ENCODE results near the gene CAPS. TPM values are rescaled to one million over a fixed set of nuclear protein-coding genes. Genes with fewer than 3 reads are reported as not detected.
"Not testable (repeated sequence)": the region's sequence is repeated elsewhere in the genome, so short reads cannot be mapped to it uniquely, and the experiment has no call there.

Gene CAPS
- total and polyA plus RNA-seq, 2 experiments from 2014 or later: 15.5 to 17.8 TPM

GRCh38 chr19:5958851-5959122 lies 44.7 kb downstream of the CAPS start:
- Histone ChIP-seq H3K79me2 (peaks cover 91% of the 10 kb centered on the region), H3K9me3 (ENCODE audit: low read depth) (no peaks in the 10 kb centered on the region), H3K27me3 (no peaks in the 10 kb centered on the region), H3K4me1 (ENCODE audit: insufficient read depth) (peaks cover 90% of the 10 kb centered on the region), H3K4me3 (no peak overlapping the region), H4K20me1 (ENCODE audit: insufficient read depth, poor library complexity, severe bottlenecking) (peaks cover 66% of the 10 kb centered on the region), H3K9me2 (replicated peaks; ENCODE audit: insufficient read depth) (no peaks in the 10 kb centered on the region), H3K36me3 (replicated peaks; ENCODE audit: insufficient read depth, low read depth) (no peaks in the 10 kb centered on the region), H3K27ac (peak overlapping the region; percentile 82), H3K4me2 (peak overlapping the region; percentile 56), H2AFZ (no peak overlapping the region)
- DNase-seq (ENCODE audit: low spot score): no peak
- 94% methylated on average over 10 of the region's 10 CpGs for WGBS (ENCODE audit: low lambda C conversion rate, missing lambda C conversion rate)
- no peak for TF ChIP-seq EZH2 (IDR thresholded peaks at IDR 0.05; ENCODE audit: borderline replicate concordance)
- TF ChIP-seq CTCF (IDR thresholded peaks at IDR 0.05; ENCODE audit: poor library complexity): no peak
- no peak for TF ChIP-seq EZH2phosphoT487 (IDR thresholded peaks at IDR 0.05; ENCODE audit: low read depth, severe bottlenecking, unreplicated experiment)

GRCh38 chr19:5959260-5960004 lies 45.4 kb downstream of the CAPS start:
- Histone ChIP-seq H3K4me2 (no peak overlapping the region), H3K79me2 (peaks cover 92% of the 10 kb centered on the region), H3K9me2 (replicated peaks; ENCODE audit: insufficient read depth) (no peaks in the 10 kb centered on the region), H3K27ac (peak overlapping the region; percentile 93), H3K27me3 (no peaks in the 10 kb centered on the region), H3K36me3 (replicated peaks; ENCODE audit: insufficient read depth, low read depth) (no peaks in the 10 kb centered on the region), H3K4me1 (ENCODE audit: insufficient read depth) (peaks cover 83% of the 10 kb centered on the region), H2AFZ (no peak overlapping the region), H4K20me1 (ENCODE audit: insufficient read depth, poor library complexity, severe bottlenecking) (peaks cover 67% of the 10 kb centered on the region), H3K9me3 (ENCODE audit: low read depth) (no peaks in the 10 kb centered on the region), H3K4me3 (no peak overlapping the region)
- 96% methylated on average over 14 of the region's 14 CpGs for WGBS (ENCODE audit: low lambda C conversion rate, missing lambda C conversion rate)
- TF ChIP-seq EZH2phosphoT487 (IDR thresholded peaks at IDR 0.05; ENCODE audit: low read depth, severe bottlenecking, unreplicated experiment): no peak
- TF ChIP-seq EZH2 (IDR thresholded peaks at IDR 0.05; ENCODE audit: borderline replicate concordance): no peak
- TF ChIP-seq CTCF (IDR thresholded peaks at IDR 0.05; ENCODE audit: poor library complexity): no peak
- no peak for DNase-seq (ENCODE audit: low spot score)

GRCh38 chr19:5960005-5961001 lies 46.2 kb downstream of the CAPS start:
- Histone ChIP-seq H3K9me3 (ENCODE audit: low read depth) (no peaks in the 10 kb centered on the region), H3K4me1 (ENCODE audit: insufficient read depth) (peaks cover 75% of the 10 kb centered on the region), H3K4me2 (peak overlapping the region; percentile 41), H3K36me3 (replicated peaks; ENCODE audit: insufficient read depth, low read depth) (no peaks in the 10 kb centered on the region), H4K20me1 (ENCODE audit: insufficient read depth, poor library complexity, severe bottlenecking) (peaks cover 72% of the 10 kb centered on the region), H3K27ac (peak overlapping the region; percentile 93), H3K79me2 (peaks cover 96% of the 10 kb centered on the region), H3K27me3 (no peaks in the 10 kb centered on the region), H3K9me2 (replicated peaks; ENCODE audit: insufficient read depth) (no peaks in the 10 kb centered on the region), H3K4me3 (no peak overlapping the region), H2AFZ (no peak overlapping the region)
- 79% methylated on average over 18 of the region's 18 CpGs for WGBS (ENCODE audit: low lambda C conversion rate, missing lambda C conversion rate)
- TF ChIP-seq EZH2 (IDR thresholded peaks at IDR 0.05; ENCODE audit: borderline replicate concordance): no peak
- no peak for TF ChIP-seq CTCF (IDR thresholded peaks at IDR 0.05; ENCODE audit: poor library complexity)
- no peak for TF ChIP-seq EZH2phosphoT487 (IDR thresholded peaks at IDR 0.05; ENCODE audit: low read depth, severe bottlenecking, unreplicated experiment)
- DNase-seq (ENCODE audit: low spot score): no peak

GRCh38 chr19:5961641-5961968 lies 47.6 kb downstream of the CAPS start:
- not testable (repeated sequence) for H3K9me2 ChIP-seq (replicated peaks; ENCODE audit: insufficient read depth); H3K9me3 ChIP-seq (ENCODE audit: low read depth); H2AFZ ChIP-seq; DNase-seq (ENCODE audit: low spot score); H3K4me3 ChIP-seq; H3K27me3 ChIP-seq; H3K36me3 ChIP-seq (replicated peaks; ENCODE audit: insufficient read depth, low read depth)
- peaks cover 75% of the 10 kb centered on the region for H4K20me1 ChIP-seq (ENCODE audit: insufficient read depth, poor library complexity, severe bottlenecking)
- H3K4me1 ChIP-seq (ENCODE audit: insufficient read depth): peaks cover 73% of the 10 kb centered on the region
- peaks cover 96% of the 10 kb centered on the region for H3K79me2 ChIP-seq
- 87% methylated on average over 6 of the region's 6 CpGs for WGBS (ENCODE audit: low lambda C conversion rate, missing lambda C conversion rate)
- H3K27ac ChIP-seq: peak overlapping the region; percentile 93
- peak overlapping the region; percentile 70 for H3K4me2 ChIP-seq

All from hepatocyte (in vitro differentiated cells).